GM12872 (cell line): Measurements from ENCODE around the gene ADPRM.

ENCODE experiments used
- TF ChIP-seq, protein P1 (sequence below): IDR thresholded peaks from 3 replicates; pipeline ENCODE4 v1.5.1; 2011; ENCODE audit warnings: low read depth, mild to moderate bottlenecking, low read length, moderate library complexity; ENCODE audit not compliant: insufficient read depth

ADPRM gene

DNA sequence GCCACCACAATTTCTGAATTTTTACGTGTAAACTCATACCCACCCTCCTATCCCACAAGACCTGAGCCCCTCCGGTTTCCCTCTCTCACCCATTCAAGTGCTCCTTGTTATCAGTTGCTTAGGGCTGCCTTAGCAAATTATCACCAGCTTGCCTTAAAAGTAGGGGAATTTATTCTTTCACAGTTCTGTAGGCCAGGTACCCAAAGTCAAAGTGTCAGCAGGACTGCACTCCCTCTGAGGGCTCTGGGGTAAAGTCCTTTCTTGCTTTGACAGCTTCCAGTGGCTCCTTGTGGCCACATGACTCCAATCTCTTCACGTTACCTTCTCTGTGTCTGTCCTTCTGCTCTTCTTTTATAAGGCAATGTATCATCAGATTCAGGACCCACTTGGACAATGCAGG lies 40.3 kb downstream of the ADPRM start:
- TF ChIP-seq, protein P1, sequence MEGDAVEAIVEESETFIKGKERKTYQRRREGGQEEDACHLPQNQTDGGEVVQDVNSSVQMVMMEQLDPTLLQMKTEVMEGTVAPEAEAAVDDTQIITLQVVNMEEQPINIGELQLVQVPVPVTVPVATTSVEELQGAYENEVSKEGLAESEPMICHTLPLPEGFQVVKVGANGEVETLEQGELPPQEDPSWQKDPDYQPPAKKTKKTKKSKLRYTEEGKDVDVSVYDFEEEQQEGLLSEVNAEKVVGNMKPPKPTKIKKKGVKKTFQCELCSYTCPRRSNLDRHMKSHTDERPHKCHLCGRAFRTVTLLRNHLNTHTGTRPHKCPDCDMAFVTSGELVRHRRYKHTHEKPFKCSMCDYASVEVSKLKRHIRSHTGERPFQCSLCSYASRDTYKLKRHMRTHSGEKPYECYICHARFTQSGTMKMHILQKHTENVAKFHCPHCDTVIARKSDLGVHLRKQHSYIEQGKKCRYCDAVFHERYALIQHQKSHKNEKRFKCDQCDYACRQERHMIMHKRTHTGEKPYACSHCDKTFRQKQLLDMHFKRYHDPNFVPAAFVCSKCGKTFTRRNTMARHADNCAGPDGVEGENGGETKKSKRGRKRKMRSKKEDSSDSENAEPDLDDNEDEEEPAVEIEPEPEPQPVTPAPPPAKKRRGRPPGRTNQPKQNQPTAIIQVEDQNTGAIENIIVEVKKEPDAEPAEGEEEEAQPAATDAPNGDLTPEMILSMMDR, result no peak

DNA sequence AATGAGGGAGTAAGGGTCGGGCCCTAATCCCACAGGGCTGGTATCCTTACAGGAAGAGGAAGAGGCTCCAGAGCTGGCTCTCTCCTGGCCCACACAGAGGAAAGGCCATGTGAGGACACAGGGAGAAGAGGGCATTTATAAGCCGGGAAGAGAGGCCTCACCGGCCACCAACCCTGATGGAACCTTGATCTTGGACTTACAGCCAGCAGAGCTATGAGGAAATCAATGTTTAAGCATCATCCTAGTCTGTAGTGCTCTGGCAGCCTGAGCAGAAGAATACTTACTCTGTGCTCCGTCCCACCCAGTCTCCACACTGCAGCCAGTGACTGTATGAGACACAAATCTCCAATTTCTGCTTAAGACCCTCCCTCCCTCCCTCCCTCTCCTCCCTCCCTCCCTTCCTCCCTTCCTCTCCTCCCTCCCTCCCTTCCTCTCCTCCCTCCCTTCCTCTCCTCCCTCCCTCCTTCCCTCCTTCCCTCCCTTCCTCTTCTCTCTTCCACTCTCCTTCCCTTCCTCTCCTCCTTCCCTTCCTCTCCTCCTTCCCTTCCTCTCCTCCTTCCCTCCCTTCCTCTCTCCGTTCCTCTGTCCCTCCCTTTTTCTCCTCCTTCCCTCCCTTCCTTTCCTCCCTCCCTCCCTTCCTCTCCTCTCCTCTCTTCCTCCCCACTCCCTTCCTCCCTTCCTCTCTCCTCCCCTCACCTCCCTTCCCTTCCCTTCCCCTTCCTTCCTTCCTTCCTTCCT lies 41.3 kb downstream of the ADPRM start:
- TF ChIP-seq, protein P1, result no peak

GRCh38 chr17:10739386-10739785 lies 42.0 kb downstream of the ADPRM start:
- TF ChIP-seq, protein P1, result no peak

DNA sequence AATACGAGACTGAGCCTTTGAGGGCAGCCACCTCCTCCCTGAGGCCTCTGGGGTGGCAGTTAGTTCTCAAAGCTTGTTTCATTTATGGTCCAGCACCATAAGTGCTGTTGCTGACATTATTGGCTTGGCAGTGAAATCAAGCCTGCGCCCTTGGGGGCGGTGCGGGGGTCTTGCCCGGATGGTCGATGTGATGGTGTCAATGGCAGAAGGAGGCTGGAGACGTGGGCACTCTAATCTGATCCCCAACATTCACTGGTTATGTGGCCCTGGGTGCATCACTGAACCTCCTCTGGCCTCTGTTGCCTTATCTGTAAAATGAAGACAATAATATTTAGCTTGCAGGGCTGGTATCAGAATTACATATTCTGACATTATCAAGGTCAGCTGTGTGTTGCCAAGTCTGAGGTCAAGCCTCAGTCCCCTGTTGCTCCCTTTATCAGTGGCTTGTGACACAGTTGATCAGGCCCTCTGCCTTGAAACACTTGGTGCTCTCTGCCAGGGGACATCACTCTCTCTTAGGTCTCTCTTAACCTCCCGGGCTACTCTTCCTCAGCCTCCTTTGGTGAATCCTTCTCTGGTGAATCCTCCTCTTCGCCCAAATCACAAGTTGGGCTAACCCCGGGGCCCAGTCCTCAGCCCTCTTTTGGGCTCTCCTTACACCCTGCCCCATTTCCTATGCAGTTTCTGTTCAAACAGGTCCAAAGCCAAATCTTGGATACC lies 44.2 kb downstream of the ADPRM start:
- TF ChIP-seq, protein P1, result no peak

DNA sequence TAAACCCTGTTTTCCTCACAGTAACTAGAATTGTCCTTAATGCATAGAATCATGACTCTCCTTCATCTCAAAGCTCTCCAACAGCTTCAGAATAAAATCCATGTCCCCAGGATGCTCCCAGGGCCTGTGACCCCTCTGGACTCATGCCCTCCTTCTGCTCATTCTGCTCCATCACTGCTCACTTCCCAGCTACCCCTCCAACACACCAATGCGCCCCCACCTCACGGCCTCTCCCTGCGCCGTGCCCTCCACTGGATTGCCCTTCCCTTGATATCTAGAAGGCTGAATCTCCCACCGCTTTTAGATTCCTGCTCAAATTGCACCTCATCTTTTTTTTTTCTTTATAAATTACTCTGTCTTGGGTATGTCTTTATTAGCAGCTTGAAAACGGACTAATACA lies 45.0 kb downstream of the ADPRM start:
- TF ChIP-seq, protein P1, result no peak

- TF ChIP-seq, protein P1, result no peak
Measured at GRCh38 chr17:10743316-10744009, 46.1 kb downstream of the ADPRM start.

DNA sequence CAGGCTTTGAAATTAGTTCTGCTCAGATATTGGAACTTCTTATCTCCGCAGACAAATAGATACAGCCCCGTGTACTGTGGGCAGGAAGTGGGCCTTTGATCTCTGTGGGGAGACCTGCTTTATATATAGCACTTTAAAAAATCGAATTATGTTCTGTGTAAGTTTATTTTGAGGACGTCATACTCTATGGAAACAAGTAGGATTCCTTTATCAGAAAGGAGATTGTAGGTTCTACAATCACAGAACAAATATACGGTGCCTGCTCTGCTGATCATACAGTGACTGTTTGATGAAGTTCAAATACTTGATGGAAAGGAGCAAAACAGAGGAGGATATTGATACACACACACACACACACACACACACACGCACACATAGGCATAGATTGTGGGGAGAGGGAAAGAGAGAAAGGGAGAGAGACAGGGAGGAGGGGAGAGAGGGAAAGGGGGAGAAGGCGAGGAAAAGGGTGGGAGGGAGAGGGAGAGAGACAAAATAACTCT lies 47.2 kb downstream of the ADPRM start:
- TF ChIP-seq, protein P1, result no peak
